Astrocyte of the cerebellum (primary cell): Measurements from ENCODE around the gene CNTRL.
A peak's percentile ranks its signal among the peaks of the same experiment; 100 is the strongest.

ENCODE experiments used
- DNase-seq: peaks from one replicate; pipeline ENCODE4 v3.0.0-alpha.2; 2011; ENCODE audit warnings: low read depth
- H3K4me3 ChIP-seq: 2 replicates; pipeline ENCODE4 v1.5.1; 2011; ENCODE audit warnings: mild to moderate bottlenecking, low read depth, low read length, moderate library complexity
- CTCF ChIP-seq: IDR thresholded peaks from 2 replicates; pipeline ENCODE4 v1.5.1; 2012; ENCODE audit warnings: low read length, low read depth, moderate library complexity, mild to moderate bottlenecking; ENCODE audit errors: missing control alignments
- in situ Hi-C: cut with HindIII; loops from 2 replicates; pipeline ENCODE4 v1.10.0; 2017; ENCODE audit warnings: low sequenced_read_pairs

The CNTRL gene

GRCh38 chr9:121071370-121071755, 3.4 kb upstream of the CNTRL start:
- TF ChIP-seq CTCF: no peak
- no peak for DNase-seq
- in situ Hi-C loops: no loop called here
- peak overlapping the region; percentile 16 for H3K4me3 ChIP-seq

- peak overlapping the region; percentile 16 for H3K4me3 ChIP-seq
- in situ Hi-C loops: no loop called here
- no peak for DNase-seq
- peak; percentile 7 for TF ChIP-seq CTCF
These were observed 2.9 kb upstream of the CNTRL start for GRCh38 chr9:121071756-121072421.

GRCh38 chr9:121073038-121073437, 1.7 kb upstream of the CNTRL start:
- no peak overlapping the region for H3K4me3 ChIP-seq
- in situ Hi-C loops: no loop called here
- no peak for TF ChIP-seq CTCF
- DNase-seq: peak; percentile 19

GRCh38 chr9:121075251-121076036, 689 bp downstream of the CNTRL start:
- peak overlapping the region; percentile 82 for H3K4me3 ChIP-seq
- in situ Hi-C loops: no loop called here
- no peak for DNase-seq
- no peak for TF ChIP-seq CTCF

- no peak for TF ChIP-seq CTCF
- no peak overlapping the region for H3K4me3 ChIP-seq
- no peak for DNase-seq
These were observed 7.3 kb downstream of the CNTRL start for GRCh38 chr9:121082075-121082474.

GRCh38 chr9:121085661-121086060, 10.9 kb downstream of the CNTRL start:
- no peak for DNase-seq
- TF ChIP-seq CTCF: no peak
- H3K4me3 ChIP-seq: no peak overlapping the region
- in situ Hi-C loops: no loop called here

More at GRCh38 chr9:121082075-121082474, 7.3 kb downstream of the CNTRL start:
- in situ Hi-C loops: no loop called here
